ENCODE results near the gene PPP1R17.
A peak's percentile ranks its signal among the peaks of the same experiment; 100 is the strongest.

PPP1R17 gene

GRCh38 chr7:31652063-31652326 lies 35.0 kb upstream of the PPP1R17 start:
- Histone ChIP-seq H2BK5ac (ENCODE audit: low read depth, low read length, poor library complexity) (no peak overlapping the region), H3K18ac (ENCODE audit: low read length) (no peak overlapping the region), H3K4ac (ENCODE audit: low read depth, low read length) (no peak overlapping the region), H3K4me1 (ENCODE audit: control insufficient read depth in 1 of 2, insufficient read depth in 2 of 2, low read length in 2 of 2) (no peaks in the 10 kb centered on the region), H3K23ac (ENCODE audit: low read length) (no peak overlapping the region), H3K14ac (ENCODE audit: low read length) (no peak overlapping the region), H3K4me2 (ENCODE audit: low read length) (no peak overlapping the region), H2AFZ (ENCODE audit: insufficient read depth, low read length, poor library complexity) (no peak overlapping the region), H3K27ac (ENCODE audit: low read depth, low read length) (no peak overlapping the region), H3K27me3 (ENCODE audit: insufficient read depth, low read length) (no peaks in the 10 kb centered on the region), H3K4me3 (ENCODE audit: low read depth, low read length) (no peak overlapping the region), H2BK120ac (ENCODE audit: insufficient read depth, low read length, poor library complexity) (no peak overlapping the region), H4K12ac (ENCODE audit: low read depth, low read length) (no peak overlapping the region), H4K91ac (ENCODE audit: low read depth, low read length) (no peak overlapping the region), H2AK5ac (ENCODE audit: low read length) (no peak overlapping the region), H3K9me3 (ENCODE audit: insufficient read depth, low read depth, low read length) (peaks cover 2% of the 10 kb centered on the region), H3K79me1 (ENCODE audit: low read length) (no peaks in the 10 kb centered on the region), H3K79me2 (ENCODE audit: control insufficient read depth, insufficient read depth, low read length, poor library complexity) (no peaks in the 10 kb centered on the region), H2BK12ac (ENCODE audit: low read length) (no peak overlapping the region), H4K8ac (ENCODE audit: low read depth, low read length) (no peak overlapping the region), H3K36me3 (ENCODE audit: control insufficient read depth in 1 of 2, insufficient read depth in 2 of 2, low read length in 2 of 2) (no peaks in the 10 kb centered on the region), H3K9ac (ENCODE audit: low read length) (no peak overlapping the region)
- no peak for DNase-seq

GRCh38 chr7:31663072-31663471 lies 23.9 kb upstream of the PPP1R17 start:
- Histone ChIP-seq H3K4me2 (ENCODE audit: low read length) (no peak overlapping the region), H3K18ac (ENCODE audit: low read length) (no peak overlapping the region), H3K27me3 (ENCODE audit: insufficient read depth, low read length) (no peaks in the 10 kb centered on the region), H3K14ac (ENCODE audit: low read length) (no peak overlapping the region), H3K79me1 (ENCODE audit: low read length) (no peaks in the 10 kb centered on the region), H3K4ac (ENCODE audit: low read depth, low read length) (no peak overlapping the region), H3K4me1 (ENCODE audit: control insufficient read depth in 1 of 2, insufficient read depth in 2 of 2, low read length in 2 of 2) (no peaks in the 10 kb centered on the region), H2BK120ac (ENCODE audit: insufficient read depth, low read length, poor library complexity) (no peak overlapping the region), H3K27ac (ENCODE audit: low read depth, low read length) (no peak overlapping the region), H3K9me3 (ENCODE audit: insufficient read depth, low read depth, low read length) (no peaks in the 10 kb centered on the region), H2AFZ (ENCODE audit: insufficient read depth, low read length, poor library complexity) (no peak overlapping the region), H2BK5ac (ENCODE audit: low read depth, low read length, poor library complexity) (no peak overlapping the region), H2AK5ac (ENCODE audit: low read length) (no peak overlapping the region), H4K8ac (ENCODE audit: low read depth, low read length) (no peak overlapping the region), H4K12ac (ENCODE audit: low read depth, low read length) (no peak overlapping the region), H4K91ac (ENCODE audit: low read depth, low read length) (no peak overlapping the region), H3K79me2 (ENCODE audit: control insufficient read depth, insufficient read depth, low read length, poor library complexity) (no peaks in the 10 kb centered on the region), H2BK12ac (ENCODE audit: low read length) (no peak overlapping the region), H3K36me3 (ENCODE audit: control insufficient read depth in 1 of 2, insufficient read depth in 2 of 2, low read length in 2 of 2) (no peaks in the 10 kb centered on the region), H3K4me3 (ENCODE audit: low read depth, low read length) (no peak overlapping the region), H3K23ac (ENCODE audit: low read length) (no peak overlapping the region), H3K9ac (ENCODE audit: low read length) (no peak overlapping the region)
- DNase-seq: no peak
- WGBS (ENCODE audit: extremely low coverage, insufficient coverage, insufficient read length): no CpG with 5 or more reads among the region's 5 CpGs

- no peak overlapping the region for H3K4me3 ChIP-seq (ENCODE audit: low read depth, low read length)
- no peak overlapping the region for H2AK5ac ChIP-seq (ENCODE audit: low read length)
- no peak overlapping the region for H3K4ac ChIP-seq (ENCODE audit: low read depth, low read length)
- no peak overlapping the region for H3K18ac ChIP-seq (ENCODE audit: low read length)
- peak in 1 of 2 donors; percentile 8 for DNase-seq
- H2BK5ac ChIP-seq (ENCODE audit: low read depth, low read length, poor library complexity): no peak overlapping the region
- no peaks in the 10 kb centered on the region for H3K36me3 ChIP-seq (ENCODE audit: control insufficient read depth in 1 of 2, insufficient read depth in 2 of 2, low read length in 2 of 2)
- no peaks in the 10 kb centered on the region for H3K79me1 ChIP-seq (ENCODE audit: low read length)
- H2BK120ac ChIP-seq (ENCODE audit: insufficient read depth, low read length, poor library complexity): no peak overlapping the region
- H4K91ac ChIP-seq (ENCODE audit: low read depth, low read length): no peak overlapping the region
- H3K9me3 ChIP-seq (ENCODE audit: insufficient read depth, low read depth, low read length): no peaks in the 10 kb centered on the region
- no peak overlapping the region for H2AFZ ChIP-seq (ENCODE audit: insufficient read depth, low read length, poor library complexity)
- H3K9ac ChIP-seq (ENCODE audit: low read length): no peak overlapping the region
- no peak overlapping the region for H2BK12ac ChIP-seq (ENCODE audit: low read length)
- no peaks in the 10 kb centered on the region for H3K4me1 ChIP-seq (ENCODE audit: control insufficient read depth in 1 of 2, insufficient read depth in 2 of 2, low read length in 2 of 2)
- no peak overlapping the region for H4K8ac ChIP-seq (ENCODE audit: low read depth, low read length)
- no peaks in the 10 kb centered on the region for H3K79me2 ChIP-seq (ENCODE audit: control insufficient read depth, insufficient read depth, low read length, poor library complexity)
- H4K12ac ChIP-seq (ENCODE audit: low read depth, low read length): no peak overlapping the region
- no peaks in the 10 kb centered on the region for H3K27me3 ChIP-seq (ENCODE audit: insufficient read depth, low read length)
- no peak overlapping the region for H3K4me2 ChIP-seq (ENCODE audit: low read length)
- no peak overlapping the region for H3K23ac ChIP-seq (ENCODE audit: low read length)
- no peak overlapping the region for H3K14ac ChIP-seq (ENCODE audit: low read length)
- H3K27ac ChIP-seq (ENCODE audit: low read depth, low read length): no peak overlapping the region
Observed at GRCh38 chr7:31664890-31665289, 22.1 kb upstream of the PPP1R17 start.

GRCh38 chr7:31665546-31665945 lies 21.5 kb upstream of the PPP1R17 start:
- H2AK5ac ChIP-seq (ENCODE audit: low read length): no peak overlapping the region
- no peak overlapping the region for H2BK120ac ChIP-seq (ENCODE audit: insufficient read depth, low read length, poor library complexity)
- DNase-seq: no peak
- no peak overlapping the region for H4K8ac ChIP-seq (ENCODE audit: low read depth, low read length)
- H3K79me1 ChIP-seq (ENCODE audit: low read length): no peaks in the 10 kb centered on the region
- H3K9me3 ChIP-seq (ENCODE audit: insufficient read depth, low read depth, low read length): no peaks in the 10 kb centered on the region
- H3K27me3 ChIP-seq (ENCODE audit: insufficient read depth, low read length): no peaks in the 10 kb centered on the region
- H3K9ac ChIP-seq (ENCODE audit: low read length): no peak overlapping the region
- H3K4me1 ChIP-seq (ENCODE audit: control insufficient read depth in 1 of 2, insufficient read depth in 2 of 2, low read length in 2 of 2): no peaks in the 10 kb centered on the region
- no peak overlapping the region for H4K91ac ChIP-seq (ENCODE audit: low read depth, low read length)
- no peak overlapping the region for H3K27ac ChIP-seq (ENCODE audit: low read depth, low read length)
- no peak overlapping the region for H3K4me2 ChIP-seq (ENCODE audit: low read length)
- no peak overlapping the region for H3K14ac ChIP-seq (ENCODE audit: low read length)
- H2BK5ac ChIP-seq (ENCODE audit: low read depth, low read length, poor library complexity): no peak overlapping the region
- H4K12ac ChIP-seq (ENCODE audit: low read depth, low read length): no peak overlapping the region
- H2BK12ac ChIP-seq (ENCODE audit: low read length): no peak overlapping the region
- H3K36me3 ChIP-seq (ENCODE audit: control insufficient read depth in 1 of 2, insufficient read depth in 2 of 2, low read length in 2 of 2): no peaks in the 10 kb centered on the region
- H2AFZ ChIP-seq (ENCODE audit: insufficient read depth, low read length, poor library complexity): no peak overlapping the region
- H3K79me2 ChIP-seq (ENCODE audit: control insufficient read depth, insufficient read depth, low read length, poor library complexity): no peaks in the 10 kb centered on the region
- no CpG with 5 or more reads among the region's 1 CpG for WGBS (ENCODE audit: extremely low coverage, insufficient coverage, insufficient read length)
- no peak overlapping the region for H3K18ac ChIP-seq (ENCODE audit: low read length)
- no peak overlapping the region for H3K23ac ChIP-seq (ENCODE audit: low read length)
- no peak overlapping the region for H3K4ac ChIP-seq (ENCODE audit: low read depth, low read length)
- H3K4me3 ChIP-seq (ENCODE audit: low read depth, low read length): no peak overlapping the region

GRCh38 chr7:31669461-31669860 lies 17.6 kb upstream of the PPP1R17 start:
- H3K27ac ChIP-seq (ENCODE audit: low read depth, low read length): no peak overlapping the region
- no peak overlapping the region for H2BK120ac ChIP-seq (ENCODE audit: insufficient read depth, low read length, poor library complexity)
- H3K9ac ChIP-seq (ENCODE audit: low read length): no peak overlapping the region
- H2AFZ ChIP-seq (ENCODE audit: insufficient read depth, low read length, poor library complexity): no peak overlapping the region
- no peaks in the 10 kb centered on the region for H3K4me1 ChIP-seq (ENCODE audit: control insufficient read depth in 1 of 2, insufficient read depth in 2 of 2, low read length in 2 of 2)
- no peak overlapping the region for H2BK5ac ChIP-seq (ENCODE audit: low read depth, low read length, poor library complexity)
- no peak overlapping the region for H2AK5ac ChIP-seq (ENCODE audit: low read length)
- H4K91ac ChIP-seq (ENCODE audit: low read depth, low read length): no peak overlapping the region
- no peak overlapping the region for H2BK12ac ChIP-seq (ENCODE audit: low read length)
- no peak overlapping the region for H3K4me2 ChIP-seq (ENCODE audit: low read length)
- no peak overlapping the region for H3K4me3 ChIP-seq (ENCODE audit: low read depth, low read length)
- no peak for DNase-seq
- no peak overlapping the region for H3K18ac ChIP-seq (ENCODE audit: low read length)
- H3K79me2 ChIP-seq (ENCODE audit: control insufficient read depth, insufficient read depth, low read length, poor library complexity): no peaks in the 10 kb centered on the region
- H3K9me3 ChIP-seq (ENCODE audit: insufficient read depth, low read depth, low read length): no peaks in the 10 kb centered on the region
- H3K4ac ChIP-seq (ENCODE audit: low read depth, low read length): no peak overlapping the region
- no peaks in the 10 kb centered on the region for H3K36me3 ChIP-seq (ENCODE audit: control insufficient read depth in 1 of 2, insufficient read depth in 2 of 2, low read length in 2 of 2)
- no peak overlapping the region for H4K8ac ChIP-seq (ENCODE audit: low read depth, low read length)
- no peak overlapping the region for H4K12ac ChIP-seq (ENCODE audit: low read depth, low read length)
- no peak overlapping the region for H3K14ac ChIP-seq (ENCODE audit: low read length)
- no peaks in the 10 kb centered on the region for H3K27me3 ChIP-seq (ENCODE audit: insufficient read depth, low read length)
- H3K23ac ChIP-seq (ENCODE audit: low read length): no peak overlapping the region
- no peaks in the 10 kb centered on the region for H3K79me1 ChIP-seq (ENCODE audit: low read length)
